Activated T-cell treated with anti-CD3 and anti-CD28 coated beads for 4 hours (primary cell): ENCODE data around the gene TAF5L.
"Not testable (repeated sequence)": the region's sequence is repeated elsewhere in the genome, so short reads cannot be mapped to it uniquely, and the experiment has no call there.

ENCODE experiments used
- DNase-seq: peaks from one replicate; pipeline ENCODE4 v3.0.0-alpha.2; 2020

Gene TAF5L

DNA sequence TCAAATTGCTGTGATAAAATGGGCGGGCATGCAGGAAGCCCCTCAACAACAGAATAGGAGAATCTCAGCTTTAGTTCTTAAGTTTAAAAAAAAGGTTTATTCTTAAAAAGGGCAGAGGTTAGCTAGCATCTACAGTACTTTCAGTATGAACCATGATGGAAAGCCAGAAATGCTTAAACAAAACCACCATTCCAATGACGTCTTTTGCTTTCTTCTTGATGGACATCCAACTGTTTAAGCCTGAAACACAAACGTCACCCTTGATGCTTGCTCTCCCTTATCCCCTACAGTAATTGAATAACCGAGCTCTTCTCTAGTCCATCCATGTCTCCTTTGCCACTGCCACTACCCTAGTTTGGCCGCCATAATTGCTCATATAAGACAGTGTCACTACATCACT lies 25.7 kb downstream of the TAF5L start:
- no peak for DNase-seq

DNA sequence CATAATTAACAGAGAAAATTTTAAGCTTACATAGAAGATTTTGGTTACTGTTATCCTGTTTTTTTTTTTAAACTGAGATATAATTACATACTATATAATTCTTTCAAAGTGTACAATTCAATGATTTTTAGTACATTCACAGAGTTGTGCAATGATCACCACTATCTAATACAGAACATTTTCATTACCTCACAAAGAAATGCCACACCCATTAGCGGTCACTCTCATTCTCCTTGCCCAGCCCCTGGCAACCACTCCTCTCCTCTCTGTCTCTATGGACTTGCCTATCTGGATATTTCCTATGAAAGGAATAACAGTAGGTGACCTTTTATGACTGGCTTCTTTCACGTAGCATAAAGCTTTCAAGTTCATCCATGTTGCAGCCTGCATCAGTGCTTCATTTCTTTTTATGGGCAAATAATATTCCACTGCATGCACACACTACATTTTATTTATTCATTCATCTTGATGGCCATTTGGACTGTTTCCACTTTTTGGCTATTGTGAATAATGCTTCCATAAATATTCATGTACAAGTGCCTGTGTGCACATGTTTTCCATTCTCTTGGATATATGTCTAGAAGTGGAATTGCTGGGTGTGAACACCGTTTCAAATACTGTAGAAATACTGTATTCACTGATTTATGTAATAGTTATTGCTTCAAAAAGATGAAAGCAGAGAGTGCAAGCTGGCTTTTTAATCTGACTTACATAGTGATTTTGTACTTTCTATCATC lies 26.5 kb downstream of the TAF5L start:
- no peak for DNase-seq

DNA sequence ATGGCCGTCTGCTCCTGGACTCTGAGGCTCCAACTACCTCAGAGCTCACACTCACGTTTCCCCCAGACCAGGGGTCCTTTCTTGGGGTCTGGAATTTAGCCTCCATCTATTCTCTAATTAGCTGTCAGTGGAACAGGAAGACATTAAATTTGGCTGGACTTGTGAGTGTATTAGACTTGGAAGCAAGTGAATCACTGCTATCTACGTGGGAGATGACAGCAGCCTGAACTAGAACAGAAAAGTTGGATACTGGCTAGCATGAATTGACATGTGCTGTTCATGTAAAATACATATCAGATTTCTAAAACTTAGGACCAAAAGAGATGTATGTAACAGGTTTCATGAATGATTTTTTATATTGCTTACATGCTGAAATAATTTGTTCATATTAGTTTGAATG lies 28.0 kb downstream of the TAF5L start:
- DNase-seq, result no peak

DNA sequence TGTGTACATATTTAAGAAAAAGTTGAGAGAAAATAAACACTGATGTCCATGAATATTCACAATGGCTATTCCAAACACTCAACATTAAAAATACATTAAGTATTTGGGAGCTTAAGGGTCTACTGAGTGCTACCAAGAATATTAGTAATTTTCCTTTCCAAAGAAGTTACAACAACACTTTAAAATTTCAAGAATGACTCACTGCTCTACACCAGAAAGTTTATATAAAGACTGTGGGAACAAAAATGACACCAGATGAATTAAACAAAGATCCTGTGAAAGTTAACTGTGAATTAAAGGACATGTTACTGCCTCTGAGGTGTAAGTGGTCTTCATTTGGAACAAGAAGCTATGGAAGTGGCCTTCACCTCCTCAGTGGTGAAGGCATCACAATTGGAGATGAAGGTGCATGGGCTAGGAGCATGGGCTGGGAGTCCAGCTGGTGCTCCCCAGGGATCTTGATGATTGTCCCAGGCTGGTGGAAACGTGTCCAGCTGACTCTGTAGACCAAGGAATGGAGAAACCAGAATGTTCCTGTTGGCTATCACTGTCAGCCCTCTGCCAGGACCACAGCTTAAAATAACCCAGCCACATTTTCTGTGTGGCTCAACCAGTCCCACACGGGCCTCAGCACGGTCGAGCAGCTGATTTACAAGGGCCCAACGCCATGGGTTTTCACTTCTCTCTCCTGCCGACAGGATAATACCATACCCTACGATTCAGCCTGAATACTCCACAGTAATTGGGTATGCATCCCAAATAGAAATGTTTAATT lies 28.8 kb downstream of the TAF5L start:
- no peak for DNase-seq

DNA sequence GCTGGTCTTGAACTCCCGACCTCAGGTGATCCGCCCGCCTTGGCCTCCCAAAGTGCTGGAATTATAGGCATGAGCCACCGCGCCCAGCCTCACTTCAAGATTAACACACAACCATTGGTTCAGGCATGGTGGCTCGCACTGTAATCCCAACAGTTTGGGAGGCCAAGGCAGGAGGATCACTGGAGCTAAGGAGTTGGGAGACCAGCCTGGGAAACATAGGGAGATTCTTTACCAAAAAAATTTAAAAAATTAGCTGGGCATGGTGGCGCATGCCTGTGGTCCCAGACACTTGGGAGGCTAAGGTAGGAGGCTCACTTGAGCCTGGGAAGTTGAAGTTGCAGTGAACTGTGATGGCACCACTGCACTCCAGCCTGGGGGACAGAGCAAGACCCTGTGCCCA lies 30.0 kb downstream of the TAF5L start:
- DNase-seq, result not testable (repeated sequence)

DNA sequence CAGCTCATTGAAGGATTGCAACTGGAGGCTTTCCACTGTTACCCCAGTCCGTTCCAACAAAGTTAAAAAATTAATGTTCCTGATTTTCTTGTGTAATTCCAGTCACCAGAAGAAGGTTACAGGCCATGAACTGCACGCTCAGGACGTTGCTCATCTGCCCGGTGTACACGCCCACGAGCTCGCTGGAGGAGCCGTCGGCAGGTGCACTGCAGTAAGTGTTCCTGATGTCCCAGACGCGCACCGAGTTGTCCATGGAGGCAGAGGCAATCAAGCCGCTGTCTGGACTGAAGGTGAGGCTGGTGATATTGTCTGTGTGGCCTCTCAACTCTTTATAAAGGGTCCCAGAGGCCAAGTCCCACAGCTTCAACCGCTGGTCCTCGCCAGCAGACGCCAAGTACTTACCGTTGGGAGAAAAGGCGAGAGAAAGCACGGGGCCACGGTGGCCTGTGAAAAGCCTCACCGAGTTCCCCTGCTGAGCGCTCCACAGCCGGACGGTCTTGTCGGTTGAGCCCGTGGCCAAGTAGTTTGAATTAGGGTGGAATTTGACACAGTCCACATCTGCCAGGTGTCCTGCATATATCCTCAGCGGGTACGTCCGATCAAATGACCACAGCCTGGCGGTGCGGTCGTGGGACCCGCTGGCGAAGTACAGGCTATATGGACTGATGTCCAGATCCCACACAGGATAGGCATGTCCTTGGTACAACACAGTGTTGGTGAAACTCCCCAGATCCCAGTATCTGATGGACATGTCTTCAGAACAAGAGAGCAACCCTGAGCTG lies 31.5 kb downstream of the TAF5L start:
- DNase-seq, result no peak

DNA sequence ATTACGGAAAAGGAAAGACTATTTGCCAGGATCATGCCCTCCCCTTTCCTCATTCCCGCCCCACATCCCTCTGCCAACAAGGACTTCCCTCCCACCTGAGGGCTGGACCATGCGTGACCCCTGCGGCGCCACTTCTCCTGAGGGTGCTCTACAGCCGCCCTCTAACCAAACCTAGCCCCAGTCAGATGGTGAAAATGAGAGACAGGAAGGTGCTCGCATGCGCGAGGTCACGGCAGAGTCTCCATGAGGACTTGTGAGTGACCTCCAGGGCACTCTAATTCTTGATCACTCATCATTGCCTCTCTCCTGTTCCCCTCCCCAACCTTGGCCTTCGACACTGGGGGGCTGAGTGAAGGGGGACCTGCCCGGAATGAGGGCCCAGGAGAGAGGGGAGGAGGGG lies 32.1 kb downstream of the TAF5L start:
- DNase-seq, result no peak

DNA sequence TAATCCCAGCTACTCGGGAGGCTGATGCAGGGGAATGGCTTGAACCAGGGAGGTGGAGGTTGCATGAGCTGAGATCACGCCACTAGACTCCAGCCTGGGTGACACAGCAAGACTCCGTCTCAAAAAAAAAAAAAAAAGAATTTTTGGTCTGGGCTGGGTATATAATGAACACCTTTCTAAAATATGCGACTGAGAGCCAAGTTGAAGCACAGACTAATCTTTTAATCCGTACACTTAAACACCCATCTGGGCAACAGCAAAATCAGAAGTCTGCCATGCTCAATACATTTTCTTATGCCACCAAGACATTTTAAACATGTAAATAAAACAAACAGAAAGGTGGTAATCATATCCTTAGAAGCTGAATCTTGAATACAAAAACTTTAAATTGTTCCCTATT lies 35.8 kb downstream of the TAF5L start:
- DNase-seq, result no peak

DNA sequence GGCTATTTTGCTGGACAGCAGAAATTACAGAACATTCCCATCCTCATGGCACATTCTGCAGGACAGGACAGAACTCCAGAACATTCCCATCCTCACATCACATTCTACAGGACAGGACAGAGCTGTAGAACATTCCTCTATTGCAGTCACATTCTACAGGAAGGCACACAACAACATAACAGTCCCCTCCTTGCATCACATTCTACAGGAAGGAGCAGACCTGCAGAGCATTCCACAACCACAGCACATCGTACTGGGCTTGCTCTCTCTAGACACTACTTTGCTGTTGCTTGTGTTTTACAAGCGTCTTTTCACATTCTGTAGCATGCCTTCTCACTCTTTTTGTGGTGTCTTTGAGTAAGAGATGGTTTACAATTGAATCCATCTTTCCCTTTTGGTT lies 40.6 kb downstream of the TAF5L start:
- no peak for DNase-seq

DNA sequence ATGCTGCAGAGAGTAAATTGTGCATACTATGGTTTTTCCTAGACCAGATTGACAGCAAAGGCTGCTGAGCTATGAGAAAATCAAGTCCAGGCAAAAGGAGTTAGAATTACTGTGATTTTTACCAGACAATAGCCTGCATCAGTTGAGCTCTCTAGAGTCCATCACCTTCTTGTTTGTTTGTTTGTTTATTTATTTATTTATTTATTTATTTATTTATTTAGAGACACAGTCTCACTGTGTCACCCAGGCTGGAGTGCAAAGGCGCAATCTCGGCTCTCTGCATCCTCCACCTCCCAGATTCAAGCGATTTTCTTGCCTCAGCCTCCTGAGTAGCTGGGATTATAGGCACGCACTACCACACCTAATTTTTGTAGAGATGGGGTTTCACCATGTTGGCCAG lies 43.2 kb downstream of the TAF5L start:
- no peak for DNase-seq

DNA sequence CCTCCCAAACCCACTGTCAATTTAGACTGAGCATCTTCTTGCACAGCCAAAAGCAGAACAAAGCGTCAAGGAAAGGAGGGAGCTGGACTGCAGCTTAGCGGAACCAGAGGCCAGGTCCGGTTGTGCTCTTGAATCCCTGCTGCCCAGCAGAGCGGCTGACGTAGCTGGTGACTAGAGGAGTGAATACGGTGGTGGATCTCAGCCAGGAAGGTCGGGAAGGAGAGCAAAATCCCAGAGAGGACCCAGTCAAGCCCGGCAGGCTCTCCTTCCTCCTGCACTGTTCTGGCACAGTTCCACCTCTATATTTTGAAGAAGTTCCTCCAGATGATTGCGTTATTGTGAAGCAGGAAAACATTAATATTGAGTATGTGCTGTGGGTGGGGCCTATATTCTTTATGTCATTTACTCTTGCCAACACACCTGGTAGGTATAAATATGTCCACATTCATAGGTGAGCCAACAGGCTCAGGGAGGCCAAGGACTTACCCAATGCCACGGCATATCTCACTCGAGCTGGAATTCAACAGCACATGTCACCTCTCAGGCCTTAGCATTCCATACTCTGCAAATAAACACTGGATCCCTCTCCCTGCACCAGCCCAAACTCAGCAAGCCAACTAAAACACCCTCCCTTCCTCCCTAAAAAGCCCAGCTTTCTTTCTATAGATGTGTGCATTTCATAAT lies 43.8 kb downstream of the TAF5L start:
- DNase-seq, result no peak

DNA sequence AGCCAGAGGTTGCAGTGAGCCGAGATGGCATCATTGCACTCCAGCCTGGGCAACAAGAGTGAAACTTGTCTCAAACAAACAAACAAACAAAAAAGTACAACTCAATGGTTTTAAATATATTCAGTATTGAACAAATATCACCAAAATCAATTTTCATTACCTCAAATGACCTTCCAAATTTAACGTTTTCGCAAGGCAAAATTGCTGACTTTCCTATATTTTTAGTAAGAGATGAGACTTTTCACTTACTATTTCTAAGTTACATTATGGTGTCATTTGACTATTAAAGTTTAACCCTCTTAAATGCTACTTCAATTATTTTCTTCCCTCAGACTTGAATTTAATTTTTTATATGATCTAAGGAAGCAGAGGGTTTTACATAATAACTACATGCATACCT lies 44.4 kb downstream of the TAF5L start:
- no peak for DNase-seq

DNA sequence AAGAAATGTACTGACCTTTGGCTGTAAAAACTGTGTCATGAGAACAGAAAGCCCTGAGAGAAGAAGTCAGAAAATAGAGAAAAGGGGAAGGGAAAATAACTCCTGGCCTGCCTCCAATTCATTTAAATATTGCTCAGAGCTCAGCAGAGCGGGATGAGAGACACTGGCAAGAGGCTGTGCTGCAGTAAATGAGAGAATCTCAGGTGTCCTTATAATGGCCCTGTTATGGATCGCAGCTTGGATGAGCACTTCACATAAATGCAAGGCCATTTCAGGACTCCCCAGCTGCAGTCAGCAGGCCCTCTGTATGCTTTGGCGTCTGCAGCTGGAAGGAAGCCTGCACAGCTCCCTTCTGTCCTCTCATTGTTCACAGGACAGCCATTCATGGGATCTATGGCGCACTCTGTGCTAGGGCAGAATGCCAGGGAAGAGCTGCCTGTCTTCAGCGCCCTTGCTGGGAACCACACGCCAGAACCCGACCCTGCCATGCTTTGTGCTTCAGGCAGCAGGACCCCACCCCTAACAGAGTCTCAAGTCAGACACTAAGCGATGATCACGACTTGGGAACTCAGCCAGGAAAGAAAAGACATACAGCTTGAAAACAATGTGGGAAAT lies 46.8 kb downstream of the TAF5L start:
- DNase-seq, result no peak

DNA sequence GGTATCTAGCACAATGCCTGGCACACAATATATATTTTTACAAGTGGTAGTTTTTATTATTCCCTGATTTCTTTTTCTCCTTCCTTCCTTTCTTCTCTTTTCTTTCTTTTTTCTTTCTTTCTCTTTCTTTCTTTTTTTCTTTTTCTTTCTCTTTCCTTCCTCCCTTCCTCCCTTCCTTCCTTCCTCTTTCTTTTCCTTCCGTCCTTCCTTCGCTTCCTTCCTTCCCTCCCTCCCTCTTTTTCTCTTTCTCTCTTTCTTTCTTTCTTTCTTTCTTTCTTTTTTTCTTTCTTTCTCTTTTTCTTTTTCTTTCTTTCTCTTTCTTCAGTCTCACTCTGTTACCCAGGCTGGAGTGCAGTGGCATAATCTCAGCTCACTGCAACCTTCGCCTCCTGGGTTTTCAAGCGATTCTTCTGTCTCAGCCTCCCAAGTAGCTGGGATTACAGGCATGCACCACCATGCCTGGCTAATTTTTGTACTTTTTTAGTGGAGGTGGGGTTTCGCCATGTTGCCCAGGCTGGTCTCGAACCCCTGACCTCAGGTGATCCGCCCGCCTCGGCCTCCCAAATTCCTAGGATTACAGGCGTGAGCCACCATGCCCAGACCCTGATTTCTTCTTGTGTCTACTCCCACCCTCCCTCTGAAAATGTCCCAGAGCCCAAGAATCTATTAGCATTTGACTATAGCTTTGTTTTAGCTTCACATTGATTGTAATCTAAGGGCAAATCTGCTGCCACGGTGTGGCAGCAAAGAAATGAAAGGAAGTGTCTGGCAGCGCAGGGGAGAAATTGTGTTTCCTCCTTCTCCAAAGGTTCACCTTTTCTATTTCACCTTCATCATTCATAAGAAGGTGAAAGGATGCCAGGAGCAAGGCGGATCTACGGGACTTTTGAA lies 47.5 kb downstream of the TAF5L start:
- DNase-seq, result no peak

DNA sequence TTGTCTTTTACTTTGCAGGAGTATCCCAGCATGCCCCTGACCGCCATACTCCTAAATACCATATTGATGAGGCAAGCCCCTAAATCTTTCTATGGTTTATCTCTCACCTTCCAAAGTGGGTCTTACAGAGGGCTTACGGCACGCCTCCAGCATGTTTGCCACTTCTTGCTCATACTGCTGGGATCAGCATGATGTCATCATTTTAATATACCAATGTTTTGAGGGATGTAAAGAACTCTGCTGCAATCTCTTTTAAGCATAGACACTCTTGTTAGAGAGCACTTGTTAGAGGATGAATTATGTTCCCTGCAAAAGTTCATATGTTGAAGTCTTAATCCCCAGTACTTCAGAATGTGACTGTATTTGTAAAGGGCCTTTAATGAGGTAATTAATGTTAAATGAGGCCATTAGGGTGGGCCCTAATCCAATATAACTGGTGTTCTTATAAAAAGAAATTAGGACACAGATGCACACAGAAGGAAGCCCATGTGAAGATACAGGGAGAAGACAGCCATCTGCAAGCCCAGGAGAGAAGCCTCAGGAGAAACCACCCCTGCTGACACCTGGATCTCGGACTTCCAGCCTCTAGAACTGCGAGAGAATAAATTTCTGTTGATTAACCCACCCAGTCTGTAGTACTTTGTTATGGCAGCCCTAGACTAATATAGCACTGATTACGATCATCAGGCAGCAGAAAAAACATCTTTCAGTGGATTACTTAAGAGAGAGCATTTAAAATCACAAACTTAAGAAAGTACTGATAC lies 51.1 kb downstream of the TAF5L start:
- DNase-seq, result no peak

DNA sequence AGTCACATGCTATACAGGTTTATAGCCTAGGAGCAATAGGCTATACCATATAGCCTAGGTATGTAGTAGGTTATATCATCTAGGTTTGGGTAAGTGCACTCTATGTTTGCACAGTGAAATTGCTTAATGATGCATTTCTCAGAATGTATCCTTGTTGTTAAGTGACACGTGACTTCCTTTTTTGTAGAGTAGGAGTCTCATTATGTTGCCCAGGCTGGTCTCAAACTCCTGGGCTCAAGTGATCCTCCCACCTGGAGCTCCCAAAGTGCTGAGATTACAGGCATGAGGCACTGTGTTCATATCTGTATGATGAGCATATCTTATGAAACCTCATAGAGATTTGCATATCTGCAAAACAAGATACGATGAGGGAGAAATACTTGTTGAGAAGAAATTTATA lies 53.6 kb downstream of the TAF5L start:
- no peak for DNase-seq

DNA sequence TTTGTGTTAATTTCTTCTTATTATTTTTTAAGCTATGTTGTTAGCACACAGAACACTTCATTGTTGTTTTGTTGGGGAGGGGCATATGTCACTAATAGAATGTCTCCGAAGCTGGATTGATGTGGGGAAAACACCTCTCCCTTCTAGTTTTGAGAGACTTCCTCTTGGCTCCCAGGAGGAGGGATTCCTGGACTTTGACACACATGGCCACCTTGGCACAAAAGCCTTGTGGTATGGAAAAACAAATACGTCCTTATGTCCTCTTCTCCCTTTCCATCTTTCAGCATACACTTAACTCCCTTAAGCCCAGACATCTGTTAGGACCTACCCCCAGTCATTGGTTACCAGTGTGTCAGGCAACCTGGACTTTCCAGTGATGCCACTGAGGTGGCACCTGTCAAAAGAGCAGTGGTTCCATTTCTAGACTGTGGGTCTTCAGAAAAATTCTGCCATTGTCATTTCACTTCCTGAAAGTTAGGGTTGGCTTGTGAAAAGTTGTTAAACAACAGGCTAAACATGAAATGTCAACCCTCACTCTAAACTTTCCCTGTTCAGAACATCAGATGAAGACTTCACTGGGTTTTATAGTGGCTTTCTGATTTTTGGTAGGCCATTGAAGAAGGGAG lies 54.9 kb downstream of the TAF5L start:
- no peak for DNase-seq

DNA sequence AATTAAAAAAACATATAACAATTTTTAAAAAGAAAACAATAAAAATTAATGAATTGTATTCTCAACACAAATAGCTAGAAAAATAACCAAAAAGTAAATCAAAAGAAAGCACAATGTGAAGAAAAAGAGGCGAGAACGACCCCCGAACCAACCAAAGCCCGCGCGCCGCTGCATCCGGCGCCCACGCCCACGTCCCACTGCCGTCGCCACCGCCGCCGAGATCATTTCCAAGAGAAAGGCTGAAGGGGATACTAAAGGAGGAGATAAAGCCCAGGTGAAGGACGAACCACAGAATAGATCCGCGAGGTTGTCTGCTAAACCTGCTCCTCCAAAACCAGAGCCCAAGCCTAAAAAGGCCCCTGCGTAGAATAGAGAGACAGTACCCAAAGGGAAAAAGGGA lies 55.6 kb downstream of the TAF5L start:
- no peak for DNase-seq

DNA sequence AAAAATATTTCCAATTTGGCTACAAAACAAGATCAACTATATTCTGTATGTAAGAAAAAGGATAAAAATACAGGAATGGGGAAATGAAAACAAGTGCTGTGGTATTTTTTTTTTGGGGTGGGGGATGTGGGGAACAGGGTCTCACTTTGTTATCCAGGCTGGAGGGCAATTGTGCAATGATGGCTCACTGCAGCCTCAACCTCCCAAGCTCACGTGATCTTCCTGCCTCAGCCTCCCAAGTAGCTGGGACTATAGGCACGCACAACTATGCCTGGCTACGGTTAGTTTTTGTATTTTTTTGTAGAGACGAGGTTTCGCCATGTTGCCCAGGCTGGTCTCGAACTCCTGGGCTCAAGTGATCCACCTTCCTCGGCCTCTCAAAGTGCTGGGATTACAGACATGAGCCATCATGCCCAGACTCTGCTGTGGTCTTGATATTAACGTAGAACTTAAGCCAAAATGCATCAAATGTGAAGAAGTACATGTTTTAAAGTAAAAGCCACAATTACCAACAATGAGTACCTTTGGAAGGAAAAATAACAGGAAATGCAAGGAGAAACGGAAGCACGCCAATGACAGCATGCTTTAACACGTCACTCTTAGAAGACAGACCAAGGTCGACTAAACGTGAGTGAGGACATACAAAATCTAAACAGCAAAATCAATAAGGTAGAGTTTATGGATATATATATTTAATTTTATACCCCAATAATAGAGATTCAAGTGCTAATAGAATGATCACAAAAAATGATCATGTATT lies 58.6 kb downstream of the TAF5L start:
- no peak for DNase-seq

DNA sequence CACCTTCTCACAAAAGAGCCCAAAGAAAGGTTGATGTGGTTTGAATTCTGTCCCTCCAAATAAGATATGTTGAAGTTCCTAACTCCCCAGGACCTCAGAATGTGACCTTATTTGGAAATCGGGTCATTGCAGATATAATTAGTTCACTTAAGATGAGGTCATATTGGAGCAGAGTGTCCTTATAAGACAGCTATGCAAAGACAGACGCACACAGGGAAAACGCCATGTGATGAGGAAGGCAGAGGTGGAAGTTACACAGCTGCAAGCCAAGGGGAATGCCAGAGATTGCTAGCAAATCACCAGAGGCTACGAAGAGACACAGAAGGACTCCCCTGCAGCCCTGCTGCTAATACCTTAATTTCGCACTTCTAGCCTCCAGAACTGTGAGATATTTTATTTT lies 62.2 kb downstream of the TAF5L start:
- no peak for DNase-seq
